Measurements from ENCODE around the gene EHF. TPM values are rescaled to one million over a fixed set of nuclear protein-coding genes. Genes with fewer than 3 reads are reported as not detected.

The EHF gene
- total and polyA plus RNA-seq, 2 of the 8 experiments (the other 6 are each of a cell fraction or from before 2014, with no cell fraction given) = not detected

DNA sequence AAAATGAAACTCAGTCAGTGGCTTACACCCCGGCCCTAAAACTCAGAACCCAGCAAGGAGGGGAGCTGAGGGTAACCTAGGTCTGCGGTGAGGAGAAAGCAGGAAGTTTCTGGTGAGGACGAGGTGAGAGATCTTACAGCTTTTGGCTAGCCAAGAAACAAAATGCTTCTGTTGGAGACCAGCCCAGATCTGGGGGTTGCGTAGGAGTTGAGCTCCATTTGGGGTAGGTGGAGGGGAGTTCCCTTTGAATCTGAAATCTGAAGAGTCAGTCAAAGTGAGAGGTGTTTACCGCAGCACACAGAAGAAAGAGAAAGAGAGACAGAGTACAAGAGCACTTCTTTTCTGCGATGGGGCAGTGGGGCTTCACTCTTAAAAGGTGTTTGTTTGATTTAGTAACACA lies 29.6 kb downstream of the EHF start:
- Histone ChIP-seq H3K27ac (ENCODE audit: low read depth, low read length) (no peak overlapping the region), H2BK120ac (replicated peaks; ENCODE audit: low read depth, low read length) (no peak overlapping the region), H2BK12ac (ENCODE audit: low read depth, low read length) (no peak overlapping the region), H3K18ac (ENCODE audit: extremely low read depth, low read length) (no peak overlapping the region), H4K91ac (replicated peaks; ENCODE audit: insufficient read length, low read length) (no peak overlapping the region), H3K79me2 (ENCODE audit: control insufficient read depth in 1 of 2, insufficient read depth in 2 of 2, low read length in 2 of 2) (no peaks in the 10 kb centered on the region), H4K20me1 (replicated peaks in 1 of 2; ENCODE audit: control insufficient read depth in 1 of 2, insufficient read depth in 2 of 2, low read length in 2 of 2) (no peaks in the 10 kb centered on the region), H2BK20ac (ENCODE audit: low read length) (no peak overlapping the region), H3K4ac (replicated peaks; ENCODE audit: insufficient read length, low read depth, low read length) (no peak overlapping the region), H3K4me3 (ENCODE audit: extremely low read depth in 1 of 4, insufficient read depth in 2 of 4, low read depth in 3 of 4, low read length in 4 of 4) (no peak overlapping the region), H3K36me3 (ENCODE audit: control insufficient read depth in 2 of 4, insufficient read depth in 4 of 4, low read length in 3 of 4) (no peaks in the 10 kb centered on the region), H3K56ac (replicated peaks; ENCODE audit: insufficient read length, low read depth, low read length) (no peak overlapping the region), H3K14ac (ENCODE audit: insufficient read length) (no peak overlapping the region), H3K79me1 (ENCODE audit: low read depth, low read length) (no peaks in the 10 kb centered on the region), H2AFZ (ENCODE audit: low read length) (no peak overlapping the region), H3K4me1 (replicated peaks in 1 of 4; ENCODE audit: control insufficient read depth in 3 of 4, insufficient read depth in 4 of 4, low read length in 3 of 4) (peaks cover 0 to 21% (median 11%) of the 10 kb centered on the region in 4 experiments; a peak in 6 of 7 replicates), H2BK5ac (ENCODE audit: low read depth, low read length) (no peak overlapping the region), H4K8ac (ENCODE audit: extremely low read depth, insufficient read depth, low read length) (no peak overlapping the region), H3K23me2 (ENCODE audit: low read depth, low read length) (no peaks in the 10 kb centered on the region), H4K5ac (ENCODE audit: insufficient read length, low read depth, low read length) (no peak overlapping the region), H3K9ac (replicated peaks in 1 of 4; ENCODE audit: extremely low read depth in 1 of 4, low read depth in 3 of 4, low read length in 3 of 4) (no peak overlapping the region), H3K23ac (ENCODE audit: insufficient read length) (no peak overlapping the region), H3K9me3 (ENCODE audit: insufficient read depth in 2 of 2, low read depth in 1 of 2, low read length in 1 of 2) (no peaks in the 10 kb centered on the region), H2AK5ac (ENCODE audit: low read depth, low read length) (no peak overlapping the region), H3K27me3 (replicated peaks in 1 of 4; ENCODE audit: control insufficient read depth in 3 of 4, extremely low read depth in 1 of 4, insufficient read depth in 3 of 4, low read length in 3 of 4) (no peaks in the 10 kb centered on the region), H2BK15ac (ENCODE audit: low read length) (no peak overlapping the region), H3K4me2 (ENCODE audit: insufficient read depth in 1 of 2, low read depth in 2 of 2, low read length in 2 of 2) (no peak overlapping the region)
- 90% methylated on average over 6 of the region's 6 CpGs; no CpG with 5 or more reads in 1 of the 2 experiments for WGBS, 2 experiments (ENCODE audit: extremely low coverage in 1 of 2, insufficient coverage in 1 of 2, insufficient read length in 1 of 2, insufficient replicate concordance in 2 of 2, low coverage in 1 of 2, low lambda C conversion rate in 2 of 2, missing lambda C conversion rate in 1 of 2)
- TF ChIP-seq KDM1A (IDR thresholded peaks at IDR 0.05; ENCODE audit: borderline replicate concordance, low read length) = no peak
- TF ChIP-seq, protein P1, sequence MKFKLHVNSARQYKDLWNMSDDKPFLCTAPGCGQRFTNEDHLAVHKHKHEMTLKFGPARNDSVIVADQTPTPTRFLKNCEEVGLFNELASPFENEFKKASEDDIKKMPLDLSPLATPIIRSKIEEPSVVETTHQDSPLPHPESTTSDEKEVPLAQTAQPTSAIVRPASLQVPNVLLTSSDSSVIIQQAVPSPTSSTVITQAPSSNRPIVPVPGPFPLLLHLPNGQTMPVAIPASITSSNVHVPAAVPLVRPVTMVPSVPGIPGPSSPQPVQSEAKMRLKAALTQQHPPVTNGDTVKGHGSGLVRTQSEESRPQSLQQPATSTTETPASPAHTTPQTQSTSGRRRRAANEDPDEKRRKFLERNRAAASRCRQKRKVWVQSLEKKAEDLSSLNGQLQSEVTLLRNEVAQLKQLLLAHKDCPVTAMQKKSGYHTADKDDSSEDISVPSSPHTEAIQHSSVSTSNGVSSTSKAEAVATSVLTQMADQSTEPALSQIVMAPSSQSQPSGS (IDR thresholded peaks at IDR 0.05; ENCODE audit: low read length) = no peak
- TF ChIP-seq CEBPB (IDR thresholded peaks at IDR 0.05; ENCODE audit: low read depth, low read length) = no peak
- DNase-seq (ENCODE audit: low read depth in 1 of 2, low spot score in 2 of 2) (no peak), FAIRE-seq (no peak)
- ChIA-PET CTCF (ENCODE audit: partially characterized antibody) (interaction anchor here (1.1 to 1.4 kb wide), 2 partner anchors 29 to 158 kb away, joined by 3 to 4 read pairs; no protein-coding TSS in a partner anchor), POLR2A (ENCODE audit: partially characterized antibody) (no interaction called here)
